NCI-H146 (cell line): ENCODE data around the gene TRAPPC13.
"Not testable (repeated sequence)": the region's sequence is repeated elsewhere in the genome, so short reads cannot be mapped to it uniquely, and the experiment has no call there.

Experiments used
- DNase-seq: peaks from one replicate; lab custom pipeline; 2025; lab: John Stamatoyannopoulos, UW

TRAPPC13 gene

GRCh38 chr5:65624571-65625555, at the start of gene TRAPPC13, which contains the start of gene SHLD3:
Gene TRAPPC13 (plus strand): TSS chr5:65625027. CDS start chr5:65625061, 34 bp downstream.
Gene SHLD3 (plus strand): TSS chr5:65625027. CDS start chr5:65629588, 4,561 bp downstream.
- DNase-seq = peak; percentile 91

GRCh38 chr5:65577141-65577540, 47.7 kb upstream of the TRAPPC13 start:
- DNase-seq = no peak

- DNase-seq = no peak
Measured at GRCh38 chr5:65588694-65589093, 36.1 kb upstream of the TRAPPC13 start.

- not testable (repeated sequence) for DNase-seq
Measured at GRCh38 chr5:65601761-65602160, 23.1 kb upstream of the TRAPPC13 start.

GRCh38 chr5:65611524-65611923, 13.3 kb upstream of the TRAPPC13 start:
- DNase-seq = peak; percentile 77

GRCh38 chr5:65612298-65612907, 12.4 kb upstream of the TRAPPC13 start:
- DNase-seq = no peak

GRCh38 chr5:65620021-65620420, 4.8 kb upstream of the TRAPPC13 start:
- DNase-seq = no peak

- DNase-seq = not testable (repeated sequence)
Measured at GRCh38 chr5:65621961-65622360, 2.9 kb upstream of the TRAPPC13 start.

GRCh38 chr5:65623482-65623881, 1.3 kb upstream of the TRAPPC13 start:
- no peak for DNase-seq

- DNase-seq = peak; percentile 91
Measured at GRCh38 chr5:65624025-65624570, 729 bp upstream of the TRAPPC13 start, which contains the start of gene TRIM23. Gene TRIM23 (minus strand): TSS chr5:65624333. CDS start chr5:65624274, 59 bp downstream.

GRCh38 chr5:65625743-65626142, 916 bp downstream of the TRAPPC13 start:
- DNase-seq = no peak

GRCh38 chr5:65630981-65631380, 6.2 kb downstream of the TRAPPC13 start:
- DNase-seq = no peak

- DNase-seq = no peak
Measured at GRCh38 chr5:65640240-65640639, 15.4 kb downstream of the TRAPPC13 start.

- DNase-seq = no peak
Measured at GRCh38 chr5:65646938-65647337, 22.1 kb downstream of the TRAPPC13 start.

- no peak for DNase-seq
Measured at GRCh38 chr5:65647941-65648340, 23.1 kb downstream of the TRAPPC13 start.

GRCh38 chr5:65651144-65651543, 26.3 kb downstream of the TRAPPC13 start:
- no peak for DNase-seq

GRCh38 chr5:65654713-65655112, 29.9 kb downstream of the TRAPPC13 start:
- DNase-seq = no peak

- DNase-seq = no peak
Measured at GRCh38 chr5:65663804-65664521, 39.1 kb downstream of the TRAPPC13 start.

- DNase-seq = no peak
Measured at GRCh38 chr5:65668696-65669095, 43.9 kb downstream of the TRAPPC13 start.

GRCh38 chr5:65672796-65673195, 48.0 kb downstream of the TRAPPC13 start:
- DNase-seq = no peak

- no peak for DNase-seq
Measured at GRCh38 chr5:65674749-65675148, 49.9 kb downstream of the TRAPPC13 start.

- DNase-seq = not testable (repeated sequence)
Measured at GRCh38 chr5:65676056-65676455, 51.2 kb downstream of the TRAPPC13 start.
